Right hindlimb (tissue), 1 donor: ENCODE measurements around the gene CD109.
"Not testable (repeated sequence)": the region's sequence is repeated elsewhere in the genome, so short reads cannot be mapped to it uniquely, and the experiment has no call there.

ENCODE experiments used
- DNase-seq: peaks from one replicate; pipeline ENCODE4 v3.0.0-alpha.2; 2018

The CD109 gene

GRCh38 chr6:73797861-73798260 is 101.9 kb downstream of the CD109 start:
- DNase-seq, result no peak

- peak; percentile 36 for DNase-seq
These were observed 102.6 kb downstream of the CD109 start for GRCh38 chr6:73798592-73798991.

- no peak for DNase-seq
These were observed 105.0 kb downstream of the CD109 start for GRCh38 chr6:73800997-73801396.

- DNase-seq, result no peak
These were observed 105.8 kb downstream of the CD109 start for GRCh38 chr6:73801652-73802268.

- DNase-seq, result no peak
These were observed 106.4 kb downstream of the CD109 start for GRCh38 chr6:73802366-73802765.

GRCh38 chr6:73803562-73804241 is 107.7 kb downstream of the CD109 start:
- DNase-seq, result peak; percentile 53

- DNase-seq, result not testable (repeated sequence)
These were observed 109.2 kb downstream of the CD109 start for GRCh38 chr6:73805221-73805620.

GRCh38 chr6:73805982-73806381 is 110.0 kb downstream of the CD109 start:
- not testable (repeated sequence) for DNase-seq

GRCh38 chr6:73811706-73812105 is 115.7 kb downstream of the CD109 start:
- DNase-seq, result no peak

- peak; percentile 47 for DNase-seq
These were observed 121.2 kb downstream of the CD109 start for GRCh38 chr6:73817253-73817652.

GRCh38 chr6:73823046-73823735 is 127.2 kb downstream of the CD109 start:
- DNase-seq, result no peak

- no peak for DNase-seq
These were observed 127.8 kb downstream of the CD109 start for GRCh38 chr6:73823832-73824231.

GRCh38 chr6:73826571-73826970 is 130.6 kb downstream of the CD109 start:
- DNase-seq, result no peak

GRCh38 chr6:73830119-73830518 is 134.1 kb downstream of the CD109 start:
- DNase-seq, result no peak

- DNase-seq, result no peak
These were observed 136.3 kb downstream of the CD109 start for GRCh38 chr6:73832313-73832712.

- not testable (repeated sequence) for DNase-seq
These were observed 148.7 kb downstream of the CD109 start for GRCh38 chr6:73844696-73845095.

- DNase-seq, result not testable (repeated sequence)
These were observed 155.0 kb downstream of the CD109 start for GRCh38 chr6:73851048-73851447.

GRCh38 chr6:73854998-73855718 is 159.2 kb downstream of the CD109 start:
- no peak for DNase-seq

GRCh38 chr6:73857341-73857890 is 161.4 kb downstream of the CD109 start:
- no peak for DNase-seq

GRCh38 chr6:73858376-73858775 is 162.4 kb downstream of the CD109 start:
- no peak for DNase-seq

GRCh38 chr6:73860303-73860702 is 164.3 kb downstream of the CD109 start:
- DNase-seq, result no peak

GRCh38 chr6:73866305-73866704 is 170.3 kb downstream of the CD109 start:
- DNase-seq, result no peak

GRCh38 chr6:73867411-73867810 is 171.4 kb downstream of the CD109 start:
- DNase-seq, result no peak
